HL-60/S4 treated with phorbol 12-myristate 13-acetate at 8.2 ng/mL for 4 days and 3 days (cell line): Measurements from ENCODE around the gene DHRS4L2.
"Not testable (repeated sequence)": the region's sequence is repeated elsewhere in the genome, so short reads cannot be mapped to it uniquely, and the experiment has no call there.

Source experiments
- in situ Hi-C: fragments of 300-500 bp; cut with MboI; formaldehyde crosslinking; loops from 2 replicates; pipeline ENCODE4 v1.15.0; 2022; ENCODE audit warnings: low sequenced_read_pairs

DHRS4L2 gene

DNA sequence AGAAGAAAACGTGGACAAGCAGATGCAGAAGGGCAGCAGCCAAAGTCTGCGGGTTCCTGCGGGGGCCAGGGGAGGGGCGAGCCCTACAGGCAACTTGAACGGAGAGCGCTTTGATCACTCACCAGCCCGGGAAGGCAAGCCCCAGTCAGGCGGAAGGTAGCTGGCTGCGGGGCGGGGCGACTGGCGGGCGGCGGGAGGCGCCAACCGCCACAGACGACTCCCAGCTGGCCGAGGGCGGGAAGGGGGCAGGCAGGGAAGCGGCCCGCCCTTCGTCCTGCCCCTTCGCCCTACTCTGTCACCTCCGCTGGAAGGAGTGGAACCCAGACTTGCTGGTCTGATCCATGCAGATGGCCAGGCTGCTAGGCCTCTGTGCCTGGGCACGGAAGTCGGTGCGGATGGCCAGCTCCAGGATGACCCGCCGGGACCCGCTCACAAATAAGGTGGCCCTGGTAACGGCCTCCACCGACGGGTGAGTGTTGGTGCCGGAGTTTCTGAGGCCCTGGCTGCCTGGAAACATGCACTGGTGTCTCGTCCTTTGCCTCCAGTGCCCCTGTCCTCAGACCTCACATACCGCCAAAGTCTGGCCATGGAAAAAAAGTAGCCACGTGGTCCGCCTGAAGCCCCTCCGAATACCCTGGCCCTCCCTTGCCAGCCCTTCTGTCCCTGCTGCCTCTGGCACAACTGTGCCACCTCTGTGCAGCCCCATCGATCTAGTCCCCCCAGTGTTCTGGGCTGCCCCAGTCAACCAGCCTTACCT is at the start of gene DHRS4L2:
Gene DHRS4L2, plus strand, starts transcription at position 323 of the 757 bp plus-strand sequence. Its CDS starts 19 bp downstream, at position 342.
- in situ Hi-C loops, result not testable (repeated sequence)

DNA sequence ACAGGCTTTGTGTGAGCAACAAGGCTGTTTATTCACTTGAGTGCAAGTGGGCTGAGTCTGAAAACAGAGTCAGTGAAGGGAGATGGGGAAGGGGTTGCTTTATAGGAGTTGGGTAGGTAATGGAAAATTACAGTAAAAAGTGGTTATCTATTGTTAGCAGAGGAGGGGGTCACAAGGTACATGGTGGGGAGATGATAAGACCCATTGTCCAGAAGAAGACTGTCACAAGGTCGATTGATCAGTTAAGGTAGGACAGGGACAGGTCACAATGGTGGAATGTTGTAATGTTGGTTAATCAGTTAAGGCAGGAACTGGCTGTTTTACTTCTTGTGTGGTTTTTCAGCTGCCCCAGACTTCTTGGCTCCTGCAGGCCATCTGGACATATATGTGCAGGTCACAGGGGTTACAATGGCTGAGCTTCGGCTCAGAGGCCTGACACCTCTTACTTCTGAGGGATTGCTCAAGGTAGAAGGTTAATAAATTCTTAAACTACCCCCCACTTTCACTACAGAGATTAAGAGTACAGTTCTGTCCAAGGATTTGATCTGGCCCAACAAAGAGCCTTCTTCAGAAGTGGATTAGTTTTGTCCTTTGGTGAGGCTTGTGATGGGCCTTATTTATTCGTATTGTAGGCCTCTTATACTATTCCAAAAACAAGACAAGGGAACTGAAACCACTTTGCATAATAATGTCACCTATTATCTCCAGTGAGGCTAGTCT is 49.0 kb upstream of the DHRS4L2 start:
- in situ Hi-C loops, result no loop called here

GRCh38 chr14:23941230-23941629 is 47.5 kb upstream of the DHRS4L2 start:
- in situ Hi-C loops, result no loop called here

- in situ Hi-C loops, result no loop called here
Measured at GRCh38 chr14:23941669-23942068, 47.1 kb upstream of the DHRS4L2 start.

GRCh38 chr14:23942587-23942986 is 46.1 kb upstream of the DHRS4L2 start:
- in situ Hi-C loops, result no loop called here

- in situ Hi-C loops, result not testable (repeated sequence)
Measured at GRCh38 chr14:23949069-23949468, 39.7 kb upstream of the DHRS4L2 start.

GRCh38 chr14:23950411-23951135 is 38.2 kb upstream of the DHRS4L2 start:
- in situ Hi-C loops, result no loop called here

GRCh38 chr14:23951136-23951466 is 37.6 kb upstream of the DHRS4L2 start:
- in situ Hi-C loops, result not testable (repeated sequence)

DNA sequence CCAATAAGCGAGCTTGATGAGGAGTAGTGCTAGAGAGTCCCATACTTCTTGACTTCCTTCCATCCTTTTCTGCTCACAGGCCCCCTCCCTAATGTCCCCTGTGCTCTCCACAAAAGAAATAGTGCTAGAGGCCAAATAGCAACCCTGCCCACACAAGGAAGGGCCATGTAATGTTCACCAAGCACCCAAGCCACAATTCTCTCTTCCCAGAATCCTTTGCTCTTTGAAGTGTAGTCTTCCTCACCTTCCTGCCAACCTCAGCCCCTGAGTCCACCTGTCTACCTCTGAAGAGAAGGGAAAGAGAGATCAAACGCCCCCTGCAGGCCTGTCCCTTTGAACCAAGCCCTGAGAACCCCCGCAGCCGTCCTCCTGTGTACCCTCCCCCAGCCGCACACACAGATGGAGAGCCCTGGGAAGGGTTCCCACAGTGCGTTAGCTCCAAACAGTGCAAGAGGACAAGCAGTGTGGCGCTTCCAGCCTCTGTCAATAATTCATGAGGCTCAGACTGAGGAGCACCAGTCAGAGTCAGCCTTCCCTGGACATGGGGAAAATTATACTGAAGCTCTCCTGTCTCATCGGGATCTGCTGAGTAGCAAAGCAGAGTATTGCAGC is 37.0 kb upstream of the DHRS4L2 start:
- in situ Hi-C loops, result no loop called here

DNA sequence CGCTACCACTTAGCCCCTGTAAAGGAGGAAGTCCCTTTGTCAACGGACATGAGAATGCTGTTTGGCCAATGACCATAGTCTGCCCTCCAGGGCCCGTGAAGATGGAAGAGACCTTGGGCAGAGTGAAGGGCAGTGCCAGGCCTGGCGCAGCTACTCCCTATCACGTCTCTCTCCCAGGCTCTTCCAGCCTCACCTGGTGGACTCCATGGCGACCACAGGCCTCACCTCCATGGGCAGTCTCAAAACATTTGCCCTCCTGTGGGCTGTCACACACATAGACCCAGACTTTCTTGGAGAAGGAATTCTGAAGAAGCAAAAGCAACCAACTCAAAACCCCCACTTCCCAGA is 35.6 kb upstream of the DHRS4L2 start:
- in situ Hi-C loops, result not testable (repeated sequence)

DNA sequence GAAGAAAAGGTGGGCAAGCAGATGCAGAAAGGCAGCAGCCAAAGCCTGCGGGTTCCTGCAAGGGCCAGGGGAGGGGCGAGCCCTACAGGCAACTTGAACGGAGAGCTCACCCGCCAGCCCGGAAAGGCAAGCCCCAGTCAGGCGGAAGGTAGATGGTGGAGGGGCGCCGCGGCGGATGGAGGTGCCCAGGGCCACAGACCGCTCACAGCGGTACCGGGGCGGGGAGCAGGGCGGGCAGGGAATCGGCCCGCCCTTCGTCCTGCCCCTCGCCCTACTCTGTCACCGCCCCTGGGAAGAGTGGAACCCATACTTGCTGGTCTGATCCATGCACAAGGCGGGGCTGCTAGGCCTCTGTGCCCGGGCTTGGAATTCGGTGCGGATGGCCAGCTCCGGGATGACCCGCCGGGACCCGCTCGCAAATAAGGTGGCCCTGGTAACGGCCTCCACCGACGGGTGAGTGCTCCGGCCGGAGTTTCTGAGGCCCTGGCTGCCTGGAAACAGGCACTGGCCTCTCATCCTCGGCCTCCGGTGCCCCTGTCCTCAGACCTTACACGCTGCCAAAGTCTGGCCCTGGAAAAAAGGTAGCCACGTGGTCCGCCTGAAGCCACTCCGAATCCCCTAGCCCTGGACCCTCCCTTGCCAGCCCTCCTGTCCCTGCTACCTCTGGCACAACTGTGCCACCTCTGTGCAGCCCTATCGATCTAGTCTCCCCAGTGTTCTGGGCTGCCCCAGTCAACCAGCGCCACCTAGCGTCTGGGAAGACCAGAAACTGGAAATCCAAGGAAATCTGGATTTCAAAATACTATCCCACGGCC is 35.1 kb upstream of the DHRS4L2 start, which contains the start of gene DHRS4:
Gene DHRS4, plus strand, starts transcription at position 307 of the 815 bp plus-strand sequence. Its CDS starts 19 bp downstream, at position 326.
- in situ Hi-C loops, result no loop called here

DNA sequence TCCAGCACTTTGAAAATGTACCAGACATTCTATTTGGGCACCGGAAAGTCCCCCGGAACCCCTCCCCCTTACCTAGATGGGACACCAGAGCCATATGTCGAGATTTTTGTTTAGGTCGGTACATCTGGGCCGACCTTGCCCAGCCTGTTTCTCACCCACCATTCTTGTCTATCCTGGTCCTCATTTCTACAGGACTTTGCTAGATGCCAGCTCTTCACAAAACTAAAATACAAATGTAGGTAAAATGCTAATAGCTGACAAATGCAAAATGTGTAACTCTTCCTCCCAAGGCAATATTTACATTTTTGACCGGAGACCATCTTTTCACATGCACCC is 34.5 kb upstream of the DHRS4L2 start:
- in situ Hi-C loops, result not testable (repeated sequence)

DNA sequence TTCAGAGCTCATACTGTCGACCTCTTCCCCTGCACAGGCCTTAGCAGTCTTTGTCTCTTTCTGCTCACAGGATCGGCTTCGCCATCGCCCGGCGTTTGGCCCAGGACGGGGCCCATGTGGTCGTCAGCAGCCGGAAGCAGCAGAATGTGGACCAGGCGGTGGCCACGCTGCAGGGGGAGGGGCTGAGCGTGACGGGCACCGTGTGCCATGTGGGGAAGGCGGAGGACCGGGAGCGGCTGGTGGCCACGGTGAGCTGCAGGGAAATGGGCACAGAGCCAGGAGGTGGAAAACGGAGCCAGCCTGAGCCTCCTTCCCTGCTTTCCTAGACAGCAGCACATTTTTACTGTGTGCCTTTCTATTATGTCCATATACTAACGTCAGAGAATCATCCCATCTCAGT is 33.8 kb upstream of the DHRS4L2 start:
- in situ Hi-C loops, result not testable (repeated sequence)

GRCh38 chr14:23955811-23956210 is 32.9 kb upstream of the DHRS4L2 start:
- in situ Hi-C loops, result not testable (repeated sequence)

- in situ Hi-C loops, result not testable (repeated sequence)
Measured at GRCh38 chr14:23957913-23958569, 30.7 kb upstream of the DHRS4L2 start.

GRCh38 chr14:23960899-23961298 is 27.8 kb upstream of the DHRS4L2 start:
- in situ Hi-C loops, result not testable (repeated sequence)

- in situ Hi-C loops, result not testable (repeated sequence)
Measured at GRCh38 chr14:23961704-23962103, 27.0 kb upstream of the DHRS4L2 start.

- in situ Hi-C loops, result not testable (repeated sequence)
Measured at GRCh38 chr14:23969130-23969480, 19.6 kb upstream of the DHRS4L2 start.

DNA sequence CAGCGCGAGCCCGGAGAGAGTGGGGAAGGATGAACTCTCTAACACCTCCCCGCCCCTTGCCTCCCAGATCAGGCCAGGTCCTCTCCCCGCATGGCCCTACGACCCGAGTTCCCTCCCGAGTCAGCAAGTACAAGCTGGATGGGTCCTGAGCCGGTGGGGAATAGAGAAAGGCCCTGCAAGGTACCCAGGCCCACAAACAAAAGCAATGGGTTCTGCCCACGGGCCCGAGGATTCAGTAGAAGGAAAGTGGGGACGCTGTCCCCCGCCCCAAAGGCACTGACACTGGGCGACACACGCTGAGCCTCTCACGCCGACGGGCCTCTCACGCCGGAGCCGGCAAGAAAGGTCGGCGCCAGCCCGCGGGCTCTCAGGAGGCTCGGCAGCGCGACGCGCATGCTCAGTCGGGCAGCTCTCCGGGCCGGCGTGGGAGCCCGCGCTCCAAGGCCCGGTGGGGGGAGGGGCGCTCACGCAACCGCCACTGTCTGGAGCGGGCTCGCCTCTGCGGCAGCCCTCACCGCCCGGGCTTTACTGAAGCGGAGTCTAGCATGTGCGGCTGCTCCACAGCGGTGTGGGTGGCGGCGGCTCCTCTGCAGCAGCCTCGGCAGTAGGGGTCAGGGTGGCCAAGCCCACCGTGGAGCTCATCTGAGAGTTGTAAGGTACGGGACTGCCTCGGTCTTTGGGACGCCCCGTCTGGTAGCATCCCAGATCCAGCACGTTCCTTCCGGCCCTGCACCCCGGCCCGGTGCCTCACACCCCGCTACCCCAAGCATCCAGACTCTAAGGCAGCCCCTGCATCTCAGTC is 19.0 kb upstream of the DHRS4L2 start:
- in situ Hi-C loops, result not testable (repeated sequence)
